ENCODE data around the gene PTPRK. TPM values are rescaled to one million over a fixed set of nuclear protein-coding genes. Genes with fewer than 3 reads are reported as not detected.

Gene PTPRK
- polyA plus RNA-seq, 3 donors: 0.01 TPM; not detected in 2

GRCh38 chr6:127934956-127935355 lies 585.4 kb downstream of the PTPRK start:
- H3K4me3 Mint-ChIP-seq: no peak overlapping the region
- Histone ChIP-seq H3K27me3 (ENCODE audit: control insufficient read depth in 2 of 2, insufficient read depth in 2 of 2, low read length in 2 of 2) (no peaks in the 10 kb centered on the region), H3K4me1 (ENCODE audit: control insufficient read depth in 1 of 2, insufficient read depth in 2 of 2, low read length in 2 of 2) (no peaks in the 10 kb centered on the region), H2AFZ (ENCODE audit: insufficient read depth, low read depth, low read length, poor library complexity, severe bottlenecking) (no peak overlapping the region), H3K9me3 (replicated peaks in 1 of 2; ENCODE audit: control insufficient read depth in 1 of 2, insufficient read depth in 1 of 2, low read length in 2 of 2) (peaks cover 8 to 10% of the 10 kb centered on the region in 2 donors), H3K4me2 (replicated peaks; ENCODE audit: extremely low read depth, low read length, poor library complexity, severe bottlenecking) (no peak overlapping the region), H3K9ac (ENCODE audit: insufficient read depth, low read length, poor library complexity, severe bottlenecking) (no peak overlapping the region), H4K20me1 (ENCODE audit: insufficient read depth, low read length) (no peaks in the 10 kb centered on the region), H3K4me3 (replicated peaks in 1 of 3; ENCODE audit: low read depth in 2 of 3, low read length in 3 of 3) (no peak overlapping the region), H3K27ac (ENCODE audit: low read depth in 1 of 2, low read length in 2 of 2) (no peak overlapping the region), H3K79me2 (ENCODE audit: insufficient read depth, low read length) (no peaks in the 10 kb centered on the region), H3K36me3 (replicated peaks in 1 of 2; ENCODE audit: control insufficient read depth in 1 of 2, insufficient read depth in 2 of 2, low read length in 2 of 2) (no peaks in the 10 kb centered on the region)
- no CpG with 5 or more reads among the region's 1 CpG for whole genome bisulfite sequencing (ENCODE audit: insufficient coverage)
- no peak for DNase-seq
- no peaks in the 10 kb centered on the region for H3K27me3 Mint-ChIP-seq (ENCODE audit: low read depth in 3 of 3)
- intact Hi-C loops (cut with micrococcal nuclease): no loop called here
- peaks cover 2 to 14% (median 9%) of the 10 kb centered on the region in 7 donors for H3K9me3 Mint-ChIP-seq
- no peak overlapping the region for H3K27ac Mint-ChIP-seq
- no peaks in the 10 kb centered on the region for H3K36me3 Mint-ChIP-seq
- TF ChIP-seq, protein P1, sequence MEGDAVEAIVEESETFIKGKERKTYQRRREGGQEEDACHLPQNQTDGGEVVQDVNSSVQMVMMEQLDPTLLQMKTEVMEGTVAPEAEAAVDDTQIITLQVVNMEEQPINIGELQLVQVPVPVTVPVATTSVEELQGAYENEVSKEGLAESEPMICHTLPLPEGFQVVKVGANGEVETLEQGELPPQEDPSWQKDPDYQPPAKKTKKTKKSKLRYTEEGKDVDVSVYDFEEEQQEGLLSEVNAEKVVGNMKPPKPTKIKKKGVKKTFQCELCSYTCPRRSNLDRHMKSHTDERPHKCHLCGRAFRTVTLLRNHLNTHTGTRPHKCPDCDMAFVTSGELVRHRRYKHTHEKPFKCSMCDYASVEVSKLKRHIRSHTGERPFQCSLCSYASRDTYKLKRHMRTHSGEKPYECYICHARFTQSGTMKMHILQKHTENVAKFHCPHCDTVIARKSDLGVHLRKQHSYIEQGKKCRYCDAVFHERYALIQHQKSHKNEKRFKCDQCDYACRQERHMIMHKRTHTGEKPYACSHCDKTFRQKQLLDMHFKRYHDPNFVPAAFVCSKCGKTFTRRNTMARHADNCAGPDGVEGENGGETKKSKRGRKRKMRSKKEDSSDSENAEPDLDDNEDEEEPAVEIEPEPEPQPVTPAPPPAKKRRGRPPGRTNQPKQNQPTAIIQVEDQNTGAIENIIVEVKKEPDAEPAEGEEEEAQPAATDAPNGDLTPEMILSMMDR (IDR thresholded peaks at IDR 0.05): no peak
- H3K4me1 Mint-ChIP-seq: peaks cover 3% of the 10 kb centered on the region

- H3K27ac ChIP-seq (ENCODE audit: low read depth in 1 of 2, low read length in 2 of 2): no peak overlapping the region
- no peaks in the 10 kb centered on the region for H4K20me1 ChIP-seq (ENCODE audit: insufficient read depth, low read length)
- H3K4me2 ChIP-seq (replicated peaks; ENCODE audit: extremely low read depth, low read length, poor library complexity, severe bottlenecking): no peak overlapping the region
- no peaks in the 10 kb centered on the region for H3K4me1 ChIP-seq (ENCODE audit: control insufficient read depth in 1 of 2, insufficient read depth in 2 of 2, low read length in 2 of 2)
- H3K4me3 Mint-ChIP-seq: no peak overlapping the region
- peaks cover 8 to 10% of the 10 kb centered on the region in 2 donors for H3K9me3 ChIP-seq (replicated peaks in 1 of 2; ENCODE audit: control insufficient read depth in 1 of 2, insufficient read depth in 1 of 2, low read length in 2 of 2)
- no peaks in the 10 kb centered on the region for H3K36me3 ChIP-seq (replicated peaks in 1 of 2; ENCODE audit: control insufficient read depth in 1 of 2, insufficient read depth in 2 of 2, low read length in 2 of 2)
- no peaks in the 10 kb centered on the region for H3K27me3 ChIP-seq (ENCODE audit: control insufficient read depth in 2 of 2, insufficient read depth in 2 of 2, low read length in 2 of 2)
- H3K36me3 Mint-ChIP-seq: no peaks in the 10 kb centered on the region
- intact Hi-C loops (cut with micrococcal nuclease): no loop called here
- H3K27ac Mint-ChIP-seq: no peak overlapping the region
- no peaks in the 10 kb centered on the region for H3K79me2 ChIP-seq (ENCODE audit: insufficient read depth, low read length)
- peaks cover 4 to 15% (median 9%) of the 10 kb centered on the region in 7 donors for H3K9me3 Mint-ChIP-seq
- no peak overlapping the region for H3K4me3 ChIP-seq (replicated peaks in 1 of 3; ENCODE audit: low read depth in 2 of 3, low read length in 3 of 3)
- no peak overlapping the region for H2AFZ ChIP-seq (ENCODE audit: insufficient read depth, low read depth, low read length, poor library complexity, severe bottlenecking)
- no peak overlapping the region for H3K9ac ChIP-seq (ENCODE audit: insufficient read depth, low read length, poor library complexity, severe bottlenecking)
- peaks cover 3% of the 10 kb centered on the region for H3K4me1 Mint-ChIP-seq
- TF ChIP-seq, protein P1 (IDR thresholded peaks at IDR 0.05): no peak
- DNase-seq: no peak
- H3K27me3 Mint-ChIP-seq (ENCODE audit: low read depth in 3 of 3): no peaks in the 10 kb centered on the region
- 100% methylated on average over 1 of the region's 7 CpGs for WGBS (ENCODE audit: insufficient coverage)
Measured at GRCh38 chr6:127933852-127934840, 586.3 kb downstream of the PTPRK start.

Measured in CD14-positive monocyte (primary cell).